H9 (cell line): ENCODE results near the gene CHST8. TPM values are rescaled to one million over a fixed set of nuclear protein-coding genes. Genes with fewer than 3 reads are reported as not detected.
A peak's percentile ranks its signal among the peaks of the same experiment; 100 is the strongest.

Experiments
- DNase-seq: peaks from one replicate; pipeline ENCODE4 v3.0.0-alpha.2; 2017
- H2AFZ ChIP-seq: one replicate; pipeline ENCODE4 v1.6.1; 2013; ENCODE audit warnings: mild to moderate bottlenecking, low read length, control low read depth, moderate library complexity
- H2AK5ac ChIP-seq: 2 replicates; pipeline ENCODE4 v1.6.1; 2013; ENCODE audit warnings: low read length, control low read depth, mixed read lengths; ENCODE audit not compliant: insufficient read length
- H2BK120ac ChIP-seq: one replicate; pipeline ENCODE4 v1.6.1; 2013; ENCODE audit warnings: low read depth, mild to moderate bottlenecking, low read length, control low read depth, inconsistent platforms; ENCODE audit not compliant: poor library complexity, severe bottlenecking
- H2BK12ac ChIP-seq: 2 replicates; pipeline ENCODE4 v1.6.1; 2013; ENCODE audit warnings: low read length, control low read depth, mixed read lengths, low read depth; ENCODE audit not compliant: insufficient read length
- H2BK15ac ChIP-seq: 2 replicates; pipeline ENCODE4 v1.6.1; 2013; ENCODE audit warnings: low read depth, low read length, control low read depth
- H2BK20ac ChIP-seq: one replicate; pipeline ENCODE4 v1.6.1; 2013; ENCODE audit warnings: low read depth, mild to moderate bottlenecking, low read length, control low read depth, inconsistent platforms; ENCODE audit not compliant: poor library complexity, severe bottlenecking
- H2BK5ac ChIP-seq: 2 replicates; pipeline ENCODE4 v1.6.1; 2013; ENCODE audit warnings: low read length, control low read depth, mixed read lengths; ENCODE audit not compliant: insufficient read length
- H3K14ac ChIP-seq: 2 replicates; pipeline ENCODE4 v1.6.1; 2013; ENCODE audit warnings: low read length, control low read depth; ENCODE audit not compliant: insufficient read depth
- H3K18ac ChIP-seq: 2 replicates; pipeline ENCODE4 v1.6.1; 2013; ENCODE audit warnings: low read depth, mild to moderate bottlenecking, mixed read lengths, low read length, control low read depth; ENCODE audit not compliant: insufficient read length
- H3K23ac ChIP-seq: 2 replicates; pipeline ENCODE4 v1.6.1; 2013; ENCODE audit warnings: low read length, control low read depth, mixed read lengths, low read depth; ENCODE audit not compliant: insufficient read length
- H3K23me2 ChIP-seq: 2 replicates; pipeline ENCODE4 v1.6.1; 2013; ENCODE audit warnings: low read depth, mild to moderate bottlenecking, mixed read lengths, low read length, control low read depth; ENCODE audit not compliant: insufficient read length, poor library complexity, severe bottlenecking
- H3K27ac ChIP-seq: 2 replicates; pipeline ENCODE4 v1.5.1; 2013; ENCODE audit warnings: low read length, control low read depth, mixed read lengths, low read depth; ENCODE audit not compliant: insufficient read length
- H3K27me3 ChIP-seq: 2 replicates; pipeline ENCODE4 v1.6.1; 2013; ENCODE audit warnings: low read length, control low read depth, inconsistent platforms; ENCODE audit not compliant: insufficient read depth
- H3K4ac ChIP-seq: 2 replicates; pipeline ENCODE4 v1.6.1; 2013; ENCODE audit warnings: low read depth, mild to moderate bottlenecking, control low read depth, inconsistent platforms, low read length, moderate library complexity
- H3K4me1 ChIP-seq: 2 replicates; pipeline ENCODE4 v1.6.1; 2013; ENCODE audit warnings: low read length, control low read depth, inconsistent platforms; ENCODE audit not compliant: insufficient read depth
- H3K4me2 ChIP-seq: 2 replicates; pipeline ENCODE4 v1.6.1; 2013; ENCODE audit warnings: low read length, control low read depth, mixed read lengths; ENCODE audit not compliant: insufficient read length, insufficient read depth
- H3K56ac ChIP-seq: 2 replicates; pipeline ENCODE4 v1.6.1; 2013; ENCODE audit warnings: low read depth, mild to moderate bottlenecking, mixed read lengths, low read length, control low read depth; ENCODE audit not compliant: insufficient read length
- H3K79me1 ChIP-seq: 2 replicates; pipeline ENCODE4 v1.6.1; 2013; ENCODE audit warnings: low read depth, mild to moderate bottlenecking, moderate library complexity, low read length, control low read depth, inconsistent platforms; ENCODE audit not compliant: insufficient read depth, poor library complexity, severe bottlenecking
- H3K79me2 ChIP-seq: 2 replicates; pipeline ENCODE4 v1.6.1; 2013; ENCODE audit warnings: low read length, control low read depth, inconsistent platforms; ENCODE audit not compliant: insufficient read depth
- H3K9ac ChIP-seq: 2 replicates; pipeline ENCODE4 v1.6.1; 2013; ENCODE audit warnings: low read length, control low read depth, mixed read lengths; ENCODE audit not compliant: insufficient read length; ENCODE audit errors: extremely low read depth
- H3K9me3 ChIP-seq: one replicate; pipeline ENCODE4 v1.6.1; 2013; ENCODE audit warnings: low read depth, low read length, inconsistent platforms; ENCODE audit not compliant: control insufficient read depth
- H3T11ph ChIP-seq: one replicate; pipeline ENCODE4 v1.6.1; 2013; ENCODE audit warnings: mild to moderate bottlenecking, low read length, control low read depth, inconsistent platforms
- H4K20me1 ChIP-seq: one replicate; pipeline ENCODE4 v1.6.1; 2013; ENCODE audit not compliant: control insufficient read depth, insufficient read length, insufficient read depth
- H4K5ac ChIP-seq: 2 replicates; pipeline ENCODE4 v1.6.1; 2013; ENCODE audit warnings: low read depth, mild to moderate bottlenecking, mixed read lengths, low read length, control low read depth; ENCODE audit not compliant: insufficient read length
- H4K8ac ChIP-seq: replicated peaks from 2 replicates; pipeline ENCODE4 v1.6.1; 2013; ENCODE audit warnings: low read length, control low read depth, mixed read lengths, low read depth; ENCODE audit not compliant: insufficient read length
- H4K91ac ChIP-seq: 2 replicates; pipeline ENCODE4 v1.6.1; 2013; ENCODE audit warnings: low read depth, mild to moderate bottlenecking, moderate library complexity, mixed read lengths, low read length, control low read depth; ENCODE audit not compliant: insufficient read length
- H3K27ac Mint-ChIP-seq, 3 experiments: 2 replicates in 2 of 3; 3 replicates in 1 of 3; pipeline ENCODE4 v1.8.0; 2020 to 2021; ENCODE audit warnings: mixed read lengths in 3 of 3, mild to moderate bottlenecking in 1 of 3, moderate library complexity in 1 of 3
- H3K27me3 Mint-ChIP-seq: 2 replicates; pipeline ENCODE4 v1.8.0; 2021; ENCODE audit warnings: low read depth, mild to moderate bottlenecking, moderate library complexity, mixed read lengths
- H3K36me3 Mint-ChIP-seq, 3 experiments: 2 replicates in 2 of 3; 3 replicates in 1 of 3; pipeline ENCODE4 v1.8.0; 2020 to 2021; ENCODE audit warnings: low read depth in 3 of 3, mixed read lengths in 3 of 3; ENCODE audit not compliant: insufficient read depth in 1 of 3
- H3K4me1 Mint-ChIP-seq, 2 experiments: 2 replicates each; pipeline ENCODE4 v1.8.0; 2020; ENCODE audit warnings: mixed read lengths in 2 of 2
- H3K4me3 Mint-ChIP-seq, 2 experiments: 2 replicates in 1 of 2; 3 replicates in 1 of 2; pipeline ENCODE4 v1.8.0; 2020 to 2021; ENCODE audit warnings: mild to moderate bottlenecking in 2 of 2, mixed read lengths in 2 of 2, moderate library complexity in 1 of 2
- H3K9me3 Mint-ChIP-seq, 2 experiments: 2 replicates in 1 of 2; 3 replicates in 1 of 2; pipeline ENCODE4 v1.8.0; 2020; ENCODE audit warnings: mild to moderate bottlenecking in 2 of 2, mixed read lengths in 2 of 2, moderate library complexity in 1 of 2
- CTCF ChIP-seq: fragments of 200-600 bp; sonication (generic); conservative IDR thresholded peaks from 3 replicates; pipeline ENCODE4 v1.8.0; 2021; ENCODE audit warnings: antibody characterized with exemption, mild to moderate bottlenecking
- WGBS: extraction: QIAGEN DNeasy Blood & Tissue Kit; methylation state at CpG from one replicate; pipeline ENCODE4 v1.1.7; 2013; ENCODE audit warnings: missing lambda C conversion rate, low lambda C conversion rate, mixed read lengths; ENCODE audit not compliant: insufficient read length; ENCODE audit errors: extremely low coverage; 5-methylcytosine and 5-hydroxymethylcytosine counted together
- total RNA-seq: library from RNA; stranded (reverse); gene quantifications from 2 replicates; pipeline ENCODE4 v1.2.1, GENCODE V29; 2021

CHST8 gene
- total RNA-seq, 1 experiment from 2014 or later: 5.1 TPM

GRCh38 chr19:33674626-33675367 is 53.0 kb downstream of the CHST8 start:
- Mint-ChIP-seq H3K9me3 (no peaks in the 10 kb centered on the region), H3K27ac (no peak overlapping the region), H3K27me3 (peaks cover 6% of the 10 kb centered on the region), H3K36me3 (no peaks in the 10 kb centered on the region), H3K4me1 (no peaks in the 10 kb centered on the region), H3K4me3 (no peak overlapping the region)
- no peak overlapping the region for H2BK12ac ChIP-seq
- H4K20me1 ChIP-seq: no peaks in the 10 kb centered on the region
- no peak overlapping the region for H3K56ac ChIP-seq
- H3K14ac ChIP-seq: 0 out of 2 replicates have a peak overlapping the region, but pooled peaks have one; percentile 28
- H2BK20ac ChIP-seq: no peak overlapping the region
- no peak overlapping the region for H3K23ac ChIP-seq
- no CpG with 5 or more reads among the region's 10 CpGs for WGBS
- H3K27ac ChIP-seq: no peak overlapping the region
- DNase-seq: no peak
- H3K79me2 ChIP-seq: no peaks in the 10 kb centered on the region
- H3K4ac ChIP-seq: no peak overlapping the region
- no peaks in the 10 kb centered on the region for H3K79me1 ChIP-seq
- H3K4me2 ChIP-seq: no peak overlapping the region
- H3K18ac ChIP-seq: no peak overlapping the region
- no peaks in the 10 kb centered on the region for H3K9me3 ChIP-seq
- no peaks in the 10 kb centered on the region for H3K27me3 ChIP-seq
- no peak overlapping the region for H4K5ac ChIP-seq
- no peaks in the 10 kb centered on the region for H3K23me2 ChIP-seq
- TF ChIP-seq CTCF: no peak
- H4K91ac ChIP-seq: no peak overlapping the region
- no peak overlapping the region for H3K9ac ChIP-seq
- H2BK5ac ChIP-seq: no peak overlapping the region
- no peak overlapping the region for H2AFZ ChIP-seq
- no peak overlapping the region for H2BK120ac ChIP-seq
- no peak overlapping the region for H3T11ph ChIP-seq
- H2BK15ac ChIP-seq: no peak overlapping the region
- no peaks in the 10 kb centered on the region; the same call in 1 of the 2 replicates for H3K4me1 ChIP-seq
- no peak overlapping the region for H2AK5ac ChIP-seq
- no peak overlapping the region for H4K8ac ChIP-seq
